Prostate gland (tissue), 2 donors: ENCODE measurements around the gene TRIM7. TPM values are rescaled to one million over a fixed set of nuclear protein-coding genes. Genes with fewer than 3 reads are reported as not detected.
A peak's percentile ranks its signal among the peaks of the same experiment; 100 is the strongest.

ENCODE experiments used
- DNase-seq: peaks from one replicate; pipeline ENCODE4 v3.0.0-alpha.2; 2019; ENCODE audit warnings: low spot score
- H3K27ac ChIP-seq, 2 donors: fragments of 200-600 bp; sonication (generic); 2 replicates each; pipeline ENCODE4 v1.5.1; 2017 to 2019
- H3K27me3 ChIP-seq: fragments of 200-600 bp; sonication (generic); replicated peaks from 2 replicates; pipeline ENCODE4 v1.5.1; 2019; ENCODE audit not compliant: insufficient read depth
- H3K36me3 ChIP-seq, 2 donors: fragments of 200-600 bp; sonication (generic); 1 replicate in 1 of 2; 2 replicates in 1 of 2; pipeline versions ENCODE4 v1.5.1 to v1.8.1; 2017 to 2019
- H3K4me1 ChIP-seq: fragments of 200-600 bp; sonication (generic); replicated peaks from 2 replicates; pipeline ENCODE4 v1.5.1; 2019
- H3K4me3 ChIP-seq, 2 donors: fragments of 200-600 bp; sonication (generic); 2 replicates each; pipeline ENCODE4 v1.5.1; 2017 to 2019
- H3K9me3 ChIP-seq: fragments of 200-600 bp; sonication (generic); 2 replicates; pipeline ENCODE4 v1.5.1; 2017
- CTCF ChIP-seq, 4 experiments: fragments of 200-600 bp in 2 of 4; fragments of 450-650 bp in 2 of 4; sonication (generic) in 2 of 4; IDR thresholded peaks; 1 replicate in 3 of 4; 2 replicates in 1 of 4; pipeline ENCODE4 v1.5.1; 2016 to 2019; ENCODE audit warnings: antibody characterized with exemption in 4 of 4, mild to moderate bottlenecking in 2 of 4, moderate library complexity in 2 of 4
- POLR2A ChIP-seq: fragments of 450-650 bp; IDR thresholded peaks from one replicate; pipeline ENCODE4 v1.6.1; 2016; ENCODE audit warnings: antibody characterized with exemption, mild to moderate bottlenecking
- POLR2AphosphoS5 ChIP-seq: sonication (generic); formaldehyde crosslinking; IDR thresholded peaks from one replicate; pipeline ENCODE4 v1.6.1; 2017; ENCODE audit warnings: antibody characterized with exemption
- WGBS: methylation state at CpG from one replicate; pipeline ENCODE4 v1.1.5; 2018; 5-methylcytosine and 5-hydroxymethylcytosine counted together
- intact Hi-C: fragments of 100-400 bp; cut with DNase I; formaldehyde crosslinking; loops from one replicate; pipeline ENCODE4 v1.14.2; 2022
- total RNA-seq, 2 donors: library from RNA; depleted of rRNA; stranded (reverse); fragments of >200 nt; gene quantifications; one replicate each; pipeline ENCODE4 v1.1.0, GENCODE V29; 2016

TRIM7 gene
- total RNA-seq, 2 donors from 2014 or later, result 4.5 to 6.4 TPM

DNA sequence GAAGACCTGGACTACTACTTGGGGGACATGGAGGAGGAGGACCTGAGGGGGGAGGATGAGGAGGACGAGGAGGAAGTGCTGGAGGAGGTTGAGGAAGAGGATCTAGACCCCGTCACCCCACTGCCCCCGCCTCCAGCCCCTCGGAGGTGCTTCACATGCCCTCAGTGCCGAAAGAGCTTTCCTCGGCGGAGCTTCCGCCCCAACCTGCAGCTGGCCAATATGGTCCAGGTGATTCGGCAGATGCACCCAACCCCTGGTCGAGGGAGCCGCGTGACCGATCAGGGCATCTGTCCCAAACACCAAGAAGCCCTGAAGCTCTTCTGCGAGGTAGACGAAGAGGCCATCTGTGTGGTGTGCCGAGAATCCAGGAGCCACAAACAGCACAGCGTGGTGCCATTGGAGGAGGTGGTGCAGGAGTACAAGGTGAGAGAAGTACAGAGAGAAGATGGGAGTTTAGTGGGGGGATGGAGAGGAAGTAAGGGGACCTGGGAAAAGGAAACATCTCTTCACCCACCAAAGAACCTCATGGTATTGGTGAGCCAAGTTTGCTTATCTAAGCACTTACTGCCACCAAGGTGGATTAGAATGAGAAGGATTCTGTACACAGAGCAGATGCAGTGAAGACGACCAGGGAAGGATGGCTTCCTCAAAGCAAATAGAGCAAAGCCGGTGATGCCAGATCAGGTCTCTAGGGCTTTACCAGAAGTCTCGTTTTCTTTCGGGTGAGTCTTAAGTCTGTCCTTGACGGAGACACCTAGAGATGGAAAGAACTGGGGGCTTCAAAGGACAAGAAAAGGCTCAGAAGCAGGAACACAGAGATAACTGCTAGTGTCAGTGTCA, 19.6 kb upstream of the TRIM7 start:
- no peak for DNase-seq
- H3K4me3 ChIP-seq, result peak overlapping the region; percentile 84 to 90
- no peaks in the 10 kb centered on the region for H3K36me3 ChIP-seq
- no peak for TF ChIP-seq POLR2A
- no peaks in the 10 kb centered on the region for H3K27me3 ChIP-seq
- 71% methylated on average over 22 of the region's 22 CpGs for WGBS
- H3K4me1 ChIP-seq, result no peaks in the 10 kb centered on the region
- H3K27ac ChIP-seq, result peak overlapping the region in 1 of 2 donors; percentile 98
- H3K9me3 ChIP-seq, result no peaks in the 10 kb centered on the region
- intact Hi-C loops, result no loop called here

DNA sequence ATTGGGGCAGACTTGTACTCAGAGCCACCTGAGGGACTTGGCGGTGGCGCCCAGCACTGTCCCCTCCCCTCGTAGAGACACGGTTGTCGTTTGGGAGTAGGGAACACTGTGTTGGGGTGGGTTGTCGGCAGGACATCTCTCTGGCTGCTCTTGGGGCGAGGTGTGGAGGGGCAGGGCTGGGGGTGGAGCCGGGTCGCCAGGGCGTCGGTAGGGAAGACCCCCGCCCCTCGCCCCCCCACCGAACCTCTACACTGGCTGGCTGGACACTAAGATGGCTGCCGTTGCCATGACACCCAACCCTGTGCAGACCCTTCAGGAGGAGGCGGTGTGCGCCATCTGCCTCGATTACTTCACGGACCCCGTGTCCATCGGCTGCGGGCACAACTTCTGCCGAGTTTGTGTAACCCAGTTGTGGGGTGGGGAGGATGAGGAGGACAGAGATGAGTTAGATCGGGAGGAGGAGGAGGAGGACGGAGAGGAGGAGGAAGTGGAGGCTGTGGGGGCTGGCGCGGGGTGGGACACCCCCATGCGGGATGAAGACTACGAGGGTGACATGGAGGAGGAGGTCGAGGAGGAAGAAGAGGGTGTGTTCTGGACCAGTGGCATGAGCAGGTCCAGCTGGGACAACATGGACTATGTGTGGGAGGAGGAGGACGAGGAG, 18.9 kb upstream of the TRIM7 start:
- H3K27me3 ChIP-seq, result no peaks in the 10 kb centered on the region
- H3K4me1 ChIP-seq, result no peaks in the 10 kb centered on the region
- under 1% methylated on average over 29 of the region's 31 CpGs for WGBS
- DNase-seq, result no peak
- TF ChIP-seq POLR2A, result no peak
- no peak for TF ChIP-seq POLR2AphosphoS5
- TF ChIP-seq CTCF (IDR thresholded peaks at IDR 0.05), result no peak
- no peaks in the 10 kb centered on the region for H3K9me3 ChIP-seq
- H3K27ac ChIP-seq, result peak overlapping the region; percentile 98
- intact Hi-C loops, result loop anchor here (2.0 kb wide), 1 partner anchor 19 kb away; the partner anchor contains the start of gene RACK1
- H3K36me3 ChIP-seq, result no peaks in the 10 kb centered on the region
- H3K4me3 ChIP-seq, result peak overlapping the region; percentile 84 to 90

DNA sequence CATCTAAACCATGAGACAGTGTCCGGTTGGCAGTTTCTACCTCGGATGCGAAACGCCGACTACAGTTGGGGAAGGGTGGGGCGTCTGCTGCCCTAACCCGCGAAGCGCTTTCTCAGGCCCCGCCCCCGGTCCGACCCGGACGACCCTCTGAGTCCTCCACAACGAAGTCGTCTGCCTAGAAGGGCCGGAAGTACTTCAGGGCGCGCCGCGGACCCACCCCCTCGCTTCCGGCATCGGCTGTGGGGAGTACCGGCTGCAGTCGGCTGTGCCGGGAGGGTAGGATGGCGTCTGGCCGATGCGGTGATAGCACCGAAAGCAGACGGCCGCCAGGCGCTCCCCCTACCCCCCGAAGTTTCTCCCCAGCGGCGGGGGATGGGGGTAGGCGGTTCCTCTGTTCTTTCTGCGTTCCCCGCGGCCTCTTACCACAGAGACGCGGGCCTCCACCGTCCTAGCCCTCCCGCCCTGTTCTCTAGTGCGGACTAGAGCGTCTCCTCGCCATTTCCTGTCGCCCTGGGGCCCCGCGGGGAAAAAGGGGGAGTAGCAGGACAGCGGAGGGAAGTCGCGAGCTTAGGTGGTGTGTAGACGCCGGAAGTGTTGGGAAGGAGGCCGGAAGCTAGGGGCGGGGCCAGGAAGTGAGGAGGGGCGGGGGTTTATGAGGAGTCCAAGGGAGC, 18.2 kb upstream of the TRIM7 start, which contains the start of gene TRIM41:
Gene TRIM41, plus strand, starts transcription at position 224 of the 671 bp plus-strand sequence. CDS start 719 bp downstream, outside the sequence.
- DNase-seq, result peak; percentile 95
- Histone ChIP-seq H3K27ac (peak within 1 kb of the TSS; percentile 98), H3K27me3 (no peaks in the 10 kb centered on the region), H3K4me3 (peak within 1 kb of the TSS; percentile 84 to 90), H3K36me3 (no peaks in the 10 kb centered on the region), H3K9me3 (no peaks in the 10 kb centered on the region), H3K4me1 (no peaks in the 10 kb centered on the region)
- intact Hi-C loops, result loop anchor here (2.0 kb wide), 1 partner anchor 20 kb away; the partner anchor contains the start of gene RACK1
- under 1% methylated on average over 38 of the region's 59 CpGs for WGBS
- TF ChIP-seq CTCF (IDR thresholded peaks at IDR 0.05) (no peak), POLR2A (peak; percentile 68), POLR2AphosphoS5 (peak; percentile 89)

- WGBS, result 0% methylated on average over 17 of the region's 18 CpGs
- Histone ChIP-seq H3K4me3 (peak overlapping the region; percentile 84 to 90), H3K27ac (peak overlapping the region; percentile 98), H3K27me3 (no peaks in the 10 kb centered on the region), H3K36me3 (no peaks in the 10 kb centered on the region), H3K4me1 (no peaks in the 10 kb centered on the region), H3K9me3 (no peaks in the 10 kb centered on the region)
- no peak for DNase-seq
- intact Hi-C loops, result loop anchor here (2.0 kb wide), 1 partner anchor 20 kb away; the partner anchor contains the start of gene RACK1
- peak in 2 of 4 experiments; percentile 29 to 36 for TF ChIP-seq CTCF (IDR thresholded peaks at IDR 0.05)
- no peak for TF ChIP-seq POLR2A
These were observed 17.6 kb upstream of the TRIM7 start for GRCh38 chr5:181222630-181223057.
